Endothelial cell of umbilical vein (primary cell): Measurements from ENCODE around the gene PRKCB. TPM values are rescaled to one million over a fixed set of nuclear protein-coding genes. Genes with fewer than 3 reads are reported as not detected.

Experiments used
- BruUV-seq: library from RNA; stranded (reverse); fragments of 400-500 nt; replicated peaks from 2 replicates; lab custom pipeline; 2021; lab: Mats Ljungman, UMichigan
- CTCF ChIA-PET: fragments of 300-600, 350-600 bp; sonication (Branson Sonifier 250); formaldehyde crosslinking; loops from one replicate; lab custom pipeline; 2021; ENCODE audit warnings: antibody characterized with exemption, inconsistent platforms; lab: Charles Lee
- POLR2A ChIA-PET: fragments of 300-600, 350-600 bp; sonication (Branson Sonifier 250); formaldehyde crosslinking; loops from one replicate; lab custom pipeline; 2021; ENCODE audit warnings: antibody characterized with exemption, inconsistent platforms; lab: Charles Lee
- DNase-seq: peaks from one replicate; pipeline ENCODE4 v3.0.0-alpha.2; 2011; ENCODE audit warnings: low read depth, low spot score
- FAIRE-seq: peaks from 2 replicates; lab custom pipeline; 2011; peaks lifted over from hg19 to GRCh38; lab: Jason Lieb, UNC
- H2AFZ ChIP-seq: 2 replicates; pipeline ENCODE4 v1.6.0; 2012; ENCODE audit warnings: low read depth, low read length, control low read depth, inconsistent platforms
- H3K27ac ChIP-seq: 2 replicates; pipeline ENCODE4 v1.5.1; 2011; ENCODE audit warnings: low read depth, mild to moderate bottlenecking, control low read depth, low read length, moderate library complexity; ENCODE audit not compliant: insufficient read depth
- H3K27me3 ChIP-seq, 2 experiments: 2 replicates each; pipeline versions ENCODE4 v1.6.0 to v1.6.1; 2011; ENCODE audit warnings: low read length in 2 of 2, mixed read lengths in 1 of 2; ENCODE audit not compliant: control insufficient read depth in 2 of 2, insufficient read depth in 2 of 2
- H3K36me3 ChIP-seq, 2 experiments: 2 replicates in 1 of 2; 3 replicates in 1 of 2; pipeline ENCODE4 v1.5.1; 2011; ENCODE audit warnings: low read length in 2 of 2, mild to moderate bottlenecking in 1 of 2, moderate library complexity in 1 of 2; ENCODE audit not compliant: control insufficient read depth in 2 of 2, insufficient read depth in 2 of 2; ENCODE audit errors: extremely low read depth in 1 of 2
- H3K4me1 ChIP-seq: 3 replicates; pipeline ENCODE4 v1.5.1; 2011; ENCODE audit warnings: mild to moderate bottlenecking, low read length; ENCODE audit not compliant: control insufficient read depth, insufficient read depth; ENCODE audit errors: extremely low read depth
- H3K4me2 ChIP-seq: 2 replicates; pipeline ENCODE4 v1.6.1; 2011; ENCODE audit warnings: low read length, control low read depth, mixed read lengths; ENCODE audit not compliant: insufficient read depth
- H3K4me3 ChIP-seq, 3 experiments: fragments of 200-600 bp in 1 of 3; sonication (generic), shearing (Covaris generic) in 1 of 3; replicated peaks in 1 of 3; 2 replicates each; pipeline ENCODE4 v1.5.1; 2011 to 2016; ENCODE audit warnings: control low read depth in 3 of 3, low read length in 3 of 3, mild to moderate bottlenecking in 2 of 3, inconsistent platforms in 1 of 3, low read depth in 1 of 3, moderate library complexity in 1 of 3; ENCODE audit not compliant: insufficient read depth in 1 of 3
- H3K79me2 ChIP-seq: 2 replicates; pipeline ENCODE4 v1.6.0; 2012; ENCODE audit warnings: low read length, inconsistent platforms; ENCODE audit not compliant: control insufficient read depth, insufficient read depth
- H3K9ac ChIP-seq: replicated peaks from 2 replicates; pipeline ENCODE3; 2011; ENCODE audit warnings: low read length, control low read depth; ENCODE audit not compliant: insufficient read depth; ENCODE audit errors: extremely low read depth
- H3K9me1 ChIP-seq: replicated peaks from 3 replicates; pipeline ENCODE4 v1.6.0; 2011; ENCODE audit warnings: mild to moderate bottlenecking, low read length; ENCODE audit not compliant: control insufficient read depth, insufficient read depth; ENCODE audit errors: extremely low read depth
- H3K9me3 ChIP-seq: replicated peaks from 2 replicates; pipeline ENCODE4 v1.5.1; 2012; ENCODE audit warnings: low read length, inconsistent platforms; ENCODE audit not compliant: control insufficient read depth, insufficient read depth
- H4K20me1 ChIP-seq: replicated peaks from 2 replicates; pipeline ENCODE3; 2011; ENCODE audit warnings: mild to moderate bottlenecking, low read length; ENCODE audit not compliant: control insufficient read depth, insufficient read depth; ENCODE audit errors: extremely low read depth
- EZH2 ChIP-seq: IDR thresholded peaks from 2 replicates; pipeline ENCODE4 v1.6.1; 2012; ENCODE audit warnings: borderline replicate concordance, low read depth, mild to moderate bottlenecking, moderate library complexity, low read length, inconsistent platforms; ENCODE audit not compliant: severe bottlenecking
- GATA2 ChIP-seq: IDR thresholded peaks from 2 replicates; pipeline ENCODE4 v1.7.0; 2011; ENCODE audit warnings: low read depth, mild to moderate bottlenecking, moderate library complexity, mixed read lengths, low read length; ENCODE audit not compliant: insufficient read length, insufficient read depth
- JUN ChIP-seq: IDR thresholded peaks from 2 replicates; pipeline ENCODE4 v1.6.1; 2011; ENCODE audit warnings: borderline replicate concordance, low read depth; ENCODE audit not compliant: insufficient read length, insufficient read depth
- MYC ChIP-seq: IDR thresholded peaks from one replicate; pipeline ENCODE4 v1.6.1; 2011; ENCODE audit warnings: mild to moderate bottlenecking, low read depth, low read length
- POLR2A ChIP-seq: IDR thresholded peaks from 2 replicates; pipeline ENCODE4 v1.6.1; 2012; ENCODE audit warnings: low read depth, mild to moderate bottlenecking, control low read depth, low read length
- POLR2AphosphoS5 ChIP-seq: IDR thresholded peaks from 2 replicates; pipeline ENCODE4 v1.6.1; 2012; ENCODE audit warnings: low read depth, mild to moderate bottlenecking, control low read depth, low read length, moderate library complexity; ENCODE audit not compliant: insufficient read depth
- dilution Hi-C: fragments of 300-500 bp; cut with MboI; formaldehyde crosslinking; loops from one replicate; pipeline ENCODE4 v1.15.0; 2019; ENCODE audit warnings: low sequenced_read_pairs; ENCODE audit not compliant: extremely low pct_ligation_motif_present
- intact Hi-C: fragments of 100-400 bp; cut with micrococcal nuclease; formaldehyde crosslinking; loops from one replicate; pipeline ENCODE4 v1.10.0; 2022
- polyA plus RNA-seq, 4 experiments: library from polyadenylated mRNA; depleted of rRNA in 3 of 4; stranded (reverse) in 3 of 4; unstranded in 1 of 4; fragments of >200 nt; gene quantifications; 2 replicates each; pipeline versions ENCODE4 v1.2.1 to v1.2.3, GENCODE V29; 2011 to 2012; ENCODE audit warnings: missing spikeins in 1 of 4
- total RNA-seq: library from RNA; stranded (reverse); gene quantifications from 2 replicates; pipeline ENCODE4 v1.2.3, GENCODE V29; 2021
- TF ChIP-seq, protein P1 (sequence below): IDR thresholded peaks from 2 replicates; pipeline ENCODE4 v1.6.1; 2011; ENCODE audit not compliant: insufficient read depth, insufficient read length
- TF ChIP-seq, protein P2 (sequence below), 2 donors: IDR thresholded peaks; 1 replicate in 1 of 2; 2 replicates in 1 of 2; pipeline ENCODE4 v1.5.1; 2011; ENCODE audit warnings: low read length in 2 of 2, mild to moderate bottlenecking in 2 of 2, moderate library complexity in 2 of 2, control low read depth in 1 of 2, inconsistent platforms in 1 of 2, low read depth in 1 of 2; ENCODE audit not compliant: insufficient read depth in 1 of 2; ENCODE audit errors: extremely low read depth in 1 of 2

The PRKCB gene
- total and polyA plus RNA-seq, 2 donors (not counting 3 experiments of a cell fraction or from before 2014, with no cell fraction given): 0.01 TPM; not detected in 1

DNA sequence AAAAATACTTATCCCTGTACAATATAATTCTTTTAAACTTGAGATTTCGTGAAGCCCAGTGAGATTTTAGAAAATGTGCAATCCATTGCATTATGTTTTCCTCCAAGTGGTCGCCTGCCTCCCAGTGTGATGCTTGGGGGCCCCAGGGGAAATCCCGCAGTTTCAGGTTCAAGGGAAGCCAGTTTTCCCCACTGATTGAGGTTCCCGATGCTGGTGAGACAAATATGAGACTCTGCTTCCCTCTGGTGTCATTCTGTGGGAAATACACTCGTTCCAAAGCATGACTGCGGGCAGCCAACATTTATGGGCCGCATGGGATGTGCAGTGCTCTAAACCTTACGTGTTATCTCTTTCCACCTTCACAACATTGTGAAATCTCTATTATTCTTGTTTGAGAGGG is 200.8 kb downstream of the PRKCB start:
- no TSS peak for BruUV-seq
- H3K4me2 ChIP-seq: no peak overlapping the region
- H3K9me1 ChIP-seq: no peaks in the 10 kb centered on the region
- peak; percentile 43 for DNase-seq
- no peaks in the 10 kb centered on the region for H4K20me1 ChIP-seq
- H3K4me3 ChIP-seq: no peak overlapping the region
- no peaks in the 10 kb centered on the region for H3K4me1 ChIP-seq
- no peak overlapping the region for H2AFZ ChIP-seq
- peak; percentile 85 for FAIRE-seq
- ChIA-PET POLR2A (no interaction called here), CTCF (interaction anchor here (0.7 to 2.4 kb wide), 9 partner anchors 26 to 468 kb away, joined by 3 to 17 read pairs (median 5); no protein-coding TSS in a partner anchor)
- dilution Hi-C loops (no loop called here), intact Hi-C loops (loop anchor here (1.0 kb wide), 2 partner anchors 235 to 301 kb away; no protein-coding TSS in a partner anchor)
- H3K36me3 ChIP-seq: no peaks in the 10 kb centered on the region
- no peaks in the 10 kb centered on the region for H3K79me2 ChIP-seq
- no peak overlapping the region for H3K9ac ChIP-seq
- TF ChIP-seq, protein P1, sequence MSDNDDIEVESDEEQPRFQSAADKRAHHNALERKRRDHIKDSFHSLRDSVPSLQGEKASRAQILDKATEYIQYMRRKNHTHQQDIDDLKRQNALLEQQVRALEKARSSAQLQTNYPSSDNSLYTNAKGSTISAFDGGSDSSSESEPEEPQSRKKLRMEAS: no peak
- TF ChIP-seq MYC (no peak), POLR2A (no peak), EZH2 (no peak), GATA2 (no peak), JUN (no peak), POLR2AphosphoS5 (no peak)
- TF ChIP-seq, protein P2, sequence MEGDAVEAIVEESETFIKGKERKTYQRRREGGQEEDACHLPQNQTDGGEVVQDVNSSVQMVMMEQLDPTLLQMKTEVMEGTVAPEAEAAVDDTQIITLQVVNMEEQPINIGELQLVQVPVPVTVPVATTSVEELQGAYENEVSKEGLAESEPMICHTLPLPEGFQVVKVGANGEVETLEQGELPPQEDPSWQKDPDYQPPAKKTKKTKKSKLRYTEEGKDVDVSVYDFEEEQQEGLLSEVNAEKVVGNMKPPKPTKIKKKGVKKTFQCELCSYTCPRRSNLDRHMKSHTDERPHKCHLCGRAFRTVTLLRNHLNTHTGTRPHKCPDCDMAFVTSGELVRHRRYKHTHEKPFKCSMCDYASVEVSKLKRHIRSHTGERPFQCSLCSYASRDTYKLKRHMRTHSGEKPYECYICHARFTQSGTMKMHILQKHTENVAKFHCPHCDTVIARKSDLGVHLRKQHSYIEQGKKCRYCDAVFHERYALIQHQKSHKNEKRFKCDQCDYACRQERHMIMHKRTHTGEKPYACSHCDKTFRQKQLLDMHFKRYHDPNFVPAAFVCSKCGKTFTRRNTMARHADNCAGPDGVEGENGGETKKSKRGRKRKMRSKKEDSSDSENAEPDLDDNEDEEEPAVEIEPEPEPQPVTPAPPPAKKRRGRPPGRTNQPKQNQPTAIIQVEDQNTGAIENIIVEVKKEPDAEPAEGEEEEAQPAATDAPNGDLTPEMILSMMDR (IDR thresholded peaks at IDR 0.05; ENCODE audit: extremely low read depth in 1 of 2, insufficient read depth in 1 of 2, low read depth in 1 of 2, low read length in 2 of 2): peak; percentile 47 to 55
- no peaks in the 10 kb centered on the region for H3K9me3 ChIP-seq
- no peaks in the 10 kb centered on the region for H3K27me3 ChIP-seq
- H3K27ac ChIP-seq: no peak overlapping the region
